Measurements from ENCODE around the gene BRICD5.
"Not testable (repeated sequence)": the region's sequence is repeated elsewhere in the genome, so short reads cannot be mapped to it uniquely, and the experiment has no call there.

The BRICD5 gene

DNA sequence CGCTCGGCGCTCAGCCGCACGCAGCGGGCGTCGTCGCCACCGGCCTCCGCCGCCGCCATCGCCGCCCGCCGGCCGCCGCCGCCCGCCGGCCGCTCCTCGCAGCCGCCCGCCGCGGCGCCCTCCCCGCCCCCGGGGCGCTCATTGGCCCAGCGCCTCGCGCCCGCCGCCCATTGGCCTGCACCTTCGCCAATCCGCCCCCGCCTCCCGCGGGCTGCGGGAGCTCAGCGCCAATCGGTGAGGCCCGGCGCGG lies 4.0 kb upstream of the BRICD5 start, which contains the start of gene PGP:
TSS of gene PGP (minus strand) at position 122 of the 250 bp plus-strand sequence. CDS start at position 59, 63 bp downstream.
- DNase-seq: no peak

DNA sequence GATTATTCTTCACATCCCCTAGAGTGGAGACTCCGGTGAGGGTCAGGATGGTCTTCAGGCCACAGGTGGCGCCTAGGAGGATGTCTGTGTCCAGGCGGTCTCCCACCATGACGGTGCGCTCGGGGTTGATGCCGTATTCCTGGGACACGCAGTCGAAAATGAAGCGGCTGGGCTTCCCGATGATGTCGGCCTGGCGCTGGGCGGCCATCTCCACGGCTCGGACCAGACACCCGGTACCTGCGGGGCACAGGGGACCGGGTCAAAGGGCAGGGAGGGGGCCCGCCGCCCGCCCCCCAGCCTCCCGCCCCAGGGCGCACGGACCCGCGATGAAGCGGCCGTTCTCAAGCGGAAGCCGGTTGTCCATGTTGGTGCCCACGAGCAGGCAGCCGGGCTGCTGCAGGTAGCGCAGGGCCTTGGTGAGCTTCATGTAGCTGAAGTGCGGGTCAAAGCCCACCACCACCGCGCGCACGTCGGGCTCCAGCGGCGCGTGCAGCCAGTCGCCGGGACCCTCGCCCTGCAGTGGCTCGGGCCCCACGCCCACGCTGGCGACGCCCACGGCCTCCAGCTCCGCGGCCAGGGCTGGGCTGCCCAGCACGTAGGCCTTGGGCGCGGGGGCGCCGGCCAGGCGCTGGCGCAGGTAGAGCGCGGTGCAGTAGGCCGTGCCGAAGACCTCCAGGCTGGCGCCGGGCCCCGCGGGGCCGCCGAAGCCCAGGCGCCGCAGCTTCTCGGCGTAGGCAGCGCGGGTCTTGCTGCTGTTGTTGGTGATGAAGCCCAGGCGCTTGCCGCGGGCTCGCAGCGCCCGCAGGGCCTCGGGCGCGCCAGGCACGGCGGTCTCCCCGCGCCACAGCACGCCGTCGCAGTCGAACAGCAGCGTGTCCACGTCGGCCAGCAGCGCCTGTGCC lies 3.4 kb upstream of the BRICD5 start:
- DNase-seq: no peak

DNA sequence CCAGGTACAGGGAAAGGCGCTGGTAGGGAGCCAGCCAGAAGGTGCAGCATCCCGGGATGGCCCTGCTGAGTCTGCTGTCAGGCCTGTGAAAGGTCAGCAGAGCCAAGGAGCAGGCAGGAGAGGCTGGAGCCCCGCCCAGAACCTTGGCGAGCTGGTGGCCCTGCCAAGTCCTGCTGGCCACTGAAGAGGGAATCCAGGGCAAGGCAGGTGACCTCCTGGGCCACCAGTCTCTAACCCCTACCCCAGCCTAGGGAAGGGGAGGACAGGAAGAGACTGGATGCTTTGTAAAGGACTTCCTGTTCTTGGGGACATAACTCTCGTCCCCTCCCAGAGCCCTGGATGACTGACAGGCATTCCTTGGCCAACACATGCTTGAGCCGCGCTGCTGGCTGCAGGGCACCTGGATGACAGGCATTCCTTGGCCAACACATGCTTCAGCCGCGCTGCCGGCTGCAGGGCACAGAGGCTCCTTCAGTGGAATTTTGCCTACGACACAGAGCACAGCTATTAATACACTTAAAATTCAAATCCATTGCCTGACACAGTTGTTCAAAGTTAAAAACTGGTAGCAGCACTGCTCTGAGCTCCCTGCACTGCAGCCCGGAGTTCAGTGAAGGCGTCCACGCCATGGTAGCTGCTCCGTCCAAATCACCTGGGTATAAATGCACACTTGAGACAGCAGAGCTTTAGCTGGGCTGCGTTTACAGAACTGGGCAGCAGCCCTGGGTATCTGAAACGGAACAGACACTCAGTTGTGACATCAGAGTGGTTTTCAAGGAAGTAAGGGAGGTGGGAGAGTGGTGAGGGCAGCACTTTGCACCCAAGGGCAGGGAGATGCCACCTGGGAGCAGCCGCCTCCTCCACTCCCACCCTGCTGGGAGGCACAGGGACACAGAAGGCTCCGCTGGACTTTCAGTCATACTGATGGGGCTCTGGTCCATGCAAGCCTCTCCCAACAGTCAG lies 2.0 kb upstream of the BRICD5 start:
- no peak for DNase-seq

DNA sequence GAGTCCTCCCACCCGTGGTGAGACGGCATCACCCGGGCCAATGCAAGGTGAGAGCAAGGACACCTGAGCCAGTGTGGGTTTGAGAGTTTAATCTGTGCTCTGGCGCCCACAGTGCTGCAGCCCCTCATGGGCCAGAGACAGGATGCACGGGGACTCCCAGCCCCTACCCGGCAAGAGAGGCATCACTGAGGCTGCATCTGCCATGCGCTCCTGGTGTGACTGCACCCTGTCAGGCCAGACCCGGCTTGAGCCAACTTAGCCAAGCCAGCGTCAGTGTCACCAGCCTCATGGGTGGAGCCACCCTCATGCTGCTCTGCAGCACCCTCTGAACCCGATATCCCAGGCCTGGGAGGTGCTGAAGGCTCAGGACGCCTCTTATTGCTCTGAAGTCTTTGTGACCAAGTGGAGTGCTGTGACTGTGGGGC lies 1.3 kb upstream of the BRICD5 start:
- DNase-seq: no peak

DNA sequence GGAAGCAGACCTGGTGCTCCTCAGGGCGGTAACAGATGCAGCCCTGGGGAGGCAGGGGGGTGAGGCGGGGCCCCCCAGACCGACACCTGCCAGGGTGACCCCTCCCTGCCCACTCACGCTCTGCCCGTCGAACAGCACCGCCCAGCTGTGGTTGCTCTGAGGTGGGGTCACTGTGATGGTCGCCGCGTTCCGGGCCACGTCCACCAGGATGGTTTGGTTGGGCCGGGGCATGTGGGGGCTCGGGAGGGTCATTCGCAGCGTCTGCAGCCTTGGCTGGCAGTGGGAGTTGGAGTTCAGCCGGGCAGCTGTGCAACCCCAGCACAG lies 692 bp downstream of the BRICD5 start:
- DNase-seq: no peak

DNA sequence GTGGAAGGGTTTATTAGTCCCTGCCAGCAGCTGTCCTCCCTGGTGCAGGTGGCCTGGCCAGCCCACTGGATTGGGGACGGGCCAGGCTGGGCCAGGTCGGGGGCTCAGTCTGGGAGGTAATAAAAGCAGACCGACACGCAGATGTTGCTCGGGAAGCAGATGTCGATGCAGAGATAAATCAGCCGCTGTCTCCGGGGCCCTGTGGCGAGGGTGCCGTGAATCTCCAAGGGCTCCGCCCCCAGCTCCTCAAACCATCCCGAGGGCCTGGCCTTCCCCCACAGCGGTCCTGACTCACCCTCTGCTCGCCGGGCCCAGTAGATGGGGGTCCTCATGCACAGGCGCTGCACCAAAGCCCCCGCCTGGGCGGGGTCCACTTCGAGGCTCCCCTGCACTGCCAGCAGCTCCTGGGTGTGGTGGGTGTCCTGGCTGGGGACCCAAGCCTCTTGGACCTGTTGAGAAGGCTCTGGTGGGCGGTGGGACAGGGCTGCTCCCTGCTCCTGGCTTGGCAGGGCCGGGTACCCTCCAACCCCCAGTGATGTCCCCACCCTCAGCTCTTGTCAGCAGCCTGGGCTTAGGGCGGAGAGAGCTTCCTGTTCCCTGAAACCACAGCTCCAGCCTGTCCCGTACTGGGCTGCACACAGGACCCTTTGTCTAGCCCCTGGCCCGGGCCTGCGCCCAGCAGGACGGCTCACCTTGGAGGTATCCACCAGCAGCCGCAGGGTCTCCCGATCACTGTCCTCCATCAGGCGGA lies 1.2 kb downstream of the BRICD5 start:
- no peak for DNase-seq

DNA sequence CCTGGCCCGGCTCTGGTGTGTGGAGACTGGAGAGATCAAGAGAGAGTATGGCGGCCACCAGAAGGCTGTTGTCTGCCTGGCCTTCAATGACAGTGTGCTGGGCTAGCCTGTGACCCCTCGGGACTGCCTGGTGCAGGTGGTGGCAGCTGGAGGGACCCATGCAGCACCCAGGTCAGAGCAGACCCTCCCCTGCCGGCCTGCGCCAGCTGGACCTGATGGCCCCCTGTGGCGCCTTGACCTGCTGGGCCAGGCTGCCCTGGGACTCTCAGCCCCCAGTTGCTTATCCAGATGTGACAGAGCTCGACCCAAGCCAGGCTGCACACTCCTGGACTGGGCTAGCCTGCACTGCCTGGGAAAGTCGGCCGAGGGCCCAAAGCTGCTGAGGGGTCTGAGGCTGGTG lies 1.9 kb downstream of the BRICD5 start:
- no peak for DNase-seq

DNA sequence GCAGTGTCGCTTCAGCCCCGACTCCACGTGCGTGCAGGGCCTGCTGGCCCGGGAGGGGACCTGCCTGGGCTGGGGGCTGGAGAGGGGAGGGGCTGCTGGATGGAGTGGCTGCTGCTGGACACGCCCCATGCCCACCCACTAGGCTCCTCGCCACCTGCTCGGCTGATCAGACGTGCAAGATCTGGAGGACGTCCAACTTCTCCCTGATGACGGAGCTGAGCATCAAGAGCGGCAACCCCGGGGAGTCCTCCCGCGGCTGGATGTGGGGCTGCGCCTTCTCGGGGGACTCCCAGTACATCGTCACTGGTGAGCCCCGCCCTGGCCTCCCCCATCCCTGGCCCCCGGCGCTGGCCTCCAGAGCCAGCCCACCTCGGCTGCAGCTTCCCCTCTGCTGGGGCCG lies 2.4 kb downstream of the BRICD5 start:
- DNase-seq: no peak

DNA sequence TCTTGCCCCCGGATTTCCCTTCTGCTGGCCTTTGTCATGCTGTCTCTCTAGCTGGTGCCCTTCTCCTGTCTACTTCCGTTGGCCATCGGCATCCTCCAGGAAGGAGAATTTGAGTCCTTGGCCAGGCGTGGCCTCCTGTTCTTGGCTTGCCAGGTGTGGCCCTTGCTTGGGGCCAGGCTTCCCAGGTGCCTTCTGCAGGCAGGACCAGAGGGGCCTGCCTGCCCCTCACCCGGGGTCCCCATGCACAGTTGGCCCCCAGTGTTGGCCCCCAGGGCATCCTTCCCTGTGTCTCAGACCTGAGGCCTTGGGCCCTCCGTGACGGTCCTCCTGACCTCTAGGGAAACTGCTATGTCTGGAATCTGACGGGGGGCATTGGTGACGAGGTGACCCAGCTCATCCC lies 2.8 kb downstream of the BRICD5 start:
- no peak for DNase-seq

DNA sequence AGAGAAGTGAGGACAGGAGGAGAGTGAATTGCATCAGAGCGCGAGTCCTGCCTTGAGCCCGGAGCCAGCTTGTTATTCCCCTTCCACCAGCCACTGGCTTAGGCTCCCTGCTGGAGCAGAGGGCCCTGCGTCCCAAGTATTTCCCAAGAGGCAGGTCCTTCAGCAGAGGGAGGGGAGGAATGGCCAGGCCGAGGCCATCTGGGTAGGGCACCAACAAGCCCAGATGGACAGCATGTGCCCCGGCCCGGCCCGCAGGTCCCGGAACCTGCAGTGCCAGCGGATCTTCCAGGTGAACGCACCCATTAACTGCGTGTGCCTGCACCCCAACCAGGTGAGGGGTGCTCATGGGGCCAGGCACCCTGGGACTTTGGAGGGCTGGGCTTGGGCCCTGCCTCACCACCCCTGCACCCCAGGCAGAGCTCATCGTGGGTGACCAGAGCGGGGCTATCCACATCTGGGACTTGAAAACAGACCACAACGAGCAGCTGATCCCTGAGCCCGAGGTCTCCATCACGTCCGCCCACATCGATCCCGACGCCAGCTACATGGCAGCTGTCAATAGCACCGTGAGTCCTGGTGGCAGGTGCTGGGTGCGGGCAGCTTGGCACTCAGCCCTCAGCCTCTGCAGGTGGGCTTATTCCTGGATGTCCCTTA lies 3.8 kb downstream of the BRICD5 start:
- no peak for DNase-seq

DNA sequence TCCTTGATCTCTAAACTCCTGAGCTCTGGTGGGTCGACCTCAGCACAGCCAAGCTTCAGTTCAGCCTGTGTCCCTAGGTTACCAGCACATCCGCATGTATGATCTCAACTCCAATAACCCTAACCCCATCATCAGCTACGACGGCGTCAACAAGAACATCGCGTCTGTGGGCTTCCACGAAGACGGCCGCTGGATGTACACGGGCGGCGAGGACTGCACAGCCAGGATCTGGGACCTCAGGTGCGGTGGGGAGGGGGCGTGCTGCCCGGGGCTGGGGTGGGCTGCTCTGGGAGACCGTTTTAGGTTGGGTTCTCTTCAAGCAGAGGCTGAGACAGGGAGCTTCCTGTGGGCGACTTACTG lies 4.3 kb downstream of the BRICD5 start:
- no peak for DNase-seq

DNA sequence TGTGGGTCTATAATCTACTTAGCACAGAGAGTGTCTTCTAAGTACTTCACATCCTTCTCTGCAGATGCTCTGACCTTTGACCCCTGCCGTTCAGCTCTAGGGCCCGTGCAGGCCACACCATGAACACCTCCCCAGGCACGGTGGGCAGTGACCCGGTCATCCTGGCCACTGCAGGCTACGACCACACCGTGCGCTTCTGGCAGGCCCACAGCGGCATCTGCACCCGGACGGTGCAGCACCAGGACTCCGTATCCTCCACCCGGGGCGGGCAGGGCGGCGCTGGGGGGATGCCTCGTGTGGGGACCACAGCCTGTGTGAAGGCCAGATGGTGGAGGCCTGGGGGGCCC lies 4.7 kb downstream of the BRICD5 start:
- DNase-seq: no peak

DNA sequence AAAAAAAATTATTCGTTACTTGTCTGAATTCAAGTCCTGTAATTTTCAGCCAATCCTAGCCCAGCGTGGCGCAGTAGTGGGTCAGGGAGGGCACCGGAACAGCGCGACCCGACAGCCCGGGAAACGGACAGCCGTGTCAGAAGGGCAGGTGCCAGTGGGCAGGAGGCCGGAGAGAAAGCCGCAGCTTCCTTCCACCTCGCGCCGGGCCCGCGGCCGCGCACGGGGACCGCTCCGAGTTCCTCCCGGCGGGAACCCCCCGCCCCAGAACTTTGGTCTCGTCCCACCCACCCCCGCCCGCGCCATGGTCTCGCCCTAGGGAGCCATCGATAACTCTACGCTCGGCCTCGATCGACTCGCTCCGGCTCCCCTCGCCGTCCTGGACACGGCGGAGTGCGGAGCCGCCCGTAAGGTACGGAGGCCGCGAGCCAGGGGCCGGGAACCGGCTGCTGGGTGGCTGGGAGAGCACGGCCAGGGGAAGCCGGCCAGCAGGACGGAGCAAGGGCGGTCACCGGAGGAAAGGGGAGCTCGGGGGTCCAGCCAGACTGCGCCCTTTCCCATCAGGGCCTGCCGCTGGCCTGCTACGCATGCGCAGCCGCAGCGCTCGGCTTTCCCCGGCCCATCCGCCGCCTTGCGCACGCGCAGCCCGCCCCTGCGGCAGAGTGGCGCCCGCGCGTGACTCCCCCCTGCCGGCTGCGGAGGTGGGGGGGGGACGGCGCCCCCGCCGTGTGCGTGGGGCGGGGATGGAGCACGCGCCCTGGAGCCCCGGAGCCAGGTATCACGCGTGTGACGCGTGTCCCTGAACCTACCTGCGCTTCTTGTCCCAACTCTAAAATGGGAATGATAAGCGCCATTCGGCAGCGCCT lies 5.3 kb downstream of the BRICD5 start, which contains the start of gene MLST8:
TSS of gene MLST8 (plus strand) at position 351 of the 863 bp plus-strand sequence. CDS start 632 bp downstream, outside the sequence.
- DNase-seq: peak; percentile 91 to 93

DNA sequence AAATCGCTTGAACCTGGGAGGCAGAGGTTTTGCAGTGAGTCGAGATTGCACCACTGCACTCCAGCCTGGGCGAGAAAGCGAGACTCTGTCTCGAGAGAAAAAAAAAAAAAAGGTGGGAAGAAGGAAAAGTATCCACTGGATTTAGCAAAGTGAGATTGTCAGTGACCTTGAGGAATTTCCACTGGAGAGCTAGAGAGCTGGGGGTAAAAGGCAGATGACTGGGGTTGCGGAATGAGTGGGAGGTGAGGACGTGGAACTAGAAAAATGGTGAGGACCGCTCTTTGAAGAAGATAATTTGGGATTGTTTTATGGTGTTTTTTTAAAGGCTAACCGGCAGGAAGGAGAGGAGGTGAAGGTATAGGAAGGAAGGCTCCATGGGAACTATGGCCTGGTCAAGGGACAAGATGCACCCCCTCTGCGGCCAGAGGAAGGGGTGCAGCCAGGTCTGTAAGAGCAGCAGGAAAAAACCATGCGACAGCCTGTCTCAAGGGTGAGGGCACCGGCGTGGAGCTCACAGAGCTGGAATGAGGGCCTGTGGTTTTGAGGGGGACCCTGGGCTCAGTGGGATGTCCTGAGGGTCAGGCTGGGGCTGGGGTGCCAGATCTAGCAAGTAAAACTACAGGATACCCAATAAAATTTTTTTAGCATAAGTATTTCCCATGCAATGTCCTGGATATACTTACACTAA lies 6.1 kb downstream of the BRICD5 start:
- DNase-seq: no peak

DNA sequence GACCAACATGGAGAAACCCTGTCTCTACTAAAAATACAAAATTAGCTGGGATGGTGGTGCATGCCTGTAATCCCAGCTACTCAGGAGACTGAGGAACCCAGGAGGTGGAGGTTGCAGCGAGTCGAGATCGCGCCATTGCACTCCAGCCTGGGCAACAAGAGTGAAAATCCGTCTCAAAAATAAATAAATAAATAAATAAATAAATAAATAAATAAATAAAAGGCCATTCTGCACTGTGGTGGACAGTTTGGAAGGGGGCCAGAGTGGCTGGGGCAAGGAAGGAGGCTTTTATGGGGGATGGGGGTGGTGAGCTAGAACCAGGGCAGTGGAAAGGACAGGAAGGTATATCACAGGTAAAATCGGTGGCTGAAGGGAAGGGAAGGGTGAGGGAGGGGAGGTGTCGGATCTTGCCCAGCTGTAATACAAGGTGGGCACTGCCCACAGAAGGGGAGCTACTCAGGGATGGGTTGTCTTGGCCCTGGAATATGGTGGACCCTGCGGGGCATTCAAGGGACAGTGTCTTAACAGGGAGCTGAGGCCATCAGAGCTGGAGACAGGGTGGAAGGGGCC lies 7.5 kb downstream of the BRICD5 start:
- not testable (repeated sequence) for DNase-seq

DNA sequence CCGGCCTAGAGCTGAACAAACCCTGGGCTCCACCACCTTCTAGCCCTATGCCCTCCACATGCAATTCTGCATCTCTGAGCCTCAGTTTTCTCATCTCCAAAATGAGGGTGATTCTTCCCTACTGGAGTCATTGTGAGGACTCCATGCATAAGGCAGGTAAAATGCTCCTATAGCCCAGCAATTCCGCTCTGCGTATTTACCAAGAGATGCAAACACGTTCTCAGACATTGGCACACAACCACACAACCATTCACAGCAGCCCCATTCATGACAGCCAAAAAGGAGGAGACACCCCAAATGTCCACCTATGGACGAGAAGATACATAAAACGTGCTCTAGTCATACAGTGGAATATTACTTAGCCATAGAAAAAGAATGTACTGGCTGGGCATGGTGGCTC lies 10.3 kb downstream of the BRICD5 start:
- no peak for DNase-seq

DNA sequence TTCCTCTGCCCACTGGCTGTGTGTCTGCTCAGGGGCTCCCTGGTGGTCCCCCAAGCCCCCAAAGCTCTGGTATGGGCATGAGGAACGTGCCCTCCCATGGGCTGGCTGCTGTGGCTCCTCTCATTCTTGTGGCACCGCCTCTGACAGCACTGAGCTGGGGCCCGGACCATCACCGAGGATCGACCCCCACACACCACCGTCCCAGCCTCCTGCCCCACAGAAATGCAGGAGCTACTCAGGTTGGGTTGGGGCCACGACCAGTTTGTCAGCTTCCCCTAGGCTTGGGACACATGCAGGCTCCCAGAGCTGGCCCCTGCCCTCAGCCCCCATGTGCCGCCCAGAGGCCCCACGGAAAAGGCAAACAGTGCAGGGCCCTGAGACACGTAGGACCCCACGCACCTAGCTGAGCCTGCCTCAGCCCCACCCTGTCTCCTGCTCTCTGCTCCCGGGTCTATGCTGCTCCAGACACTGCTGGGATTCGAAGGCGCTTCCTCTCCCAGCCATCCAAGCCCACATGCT lies 11.0 kb downstream of the BRICD5 start:
- no peak for DNase-seq

DNA sequence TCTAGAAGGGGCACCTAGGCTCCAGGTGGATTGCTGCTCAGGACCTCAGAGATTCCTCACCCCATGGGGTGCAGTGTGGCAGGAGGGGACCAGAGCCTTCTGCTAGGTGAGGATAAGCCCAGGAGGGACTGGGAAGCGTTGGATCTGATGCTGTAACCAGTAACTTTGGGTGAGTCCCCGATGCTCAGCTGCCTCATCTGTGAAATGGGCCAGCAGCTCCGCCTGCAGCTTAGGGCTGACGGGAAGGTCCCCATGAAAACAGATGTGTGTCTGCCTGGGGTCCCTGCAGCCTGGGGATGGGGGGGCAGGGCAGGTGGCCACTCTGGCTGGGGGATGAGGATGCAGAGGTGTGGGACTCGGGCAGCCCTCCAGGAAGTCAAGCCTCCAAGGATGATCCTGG lies 11.6 kb downstream of the BRICD5 start:
- no peak for DNase-seq

DNA sequence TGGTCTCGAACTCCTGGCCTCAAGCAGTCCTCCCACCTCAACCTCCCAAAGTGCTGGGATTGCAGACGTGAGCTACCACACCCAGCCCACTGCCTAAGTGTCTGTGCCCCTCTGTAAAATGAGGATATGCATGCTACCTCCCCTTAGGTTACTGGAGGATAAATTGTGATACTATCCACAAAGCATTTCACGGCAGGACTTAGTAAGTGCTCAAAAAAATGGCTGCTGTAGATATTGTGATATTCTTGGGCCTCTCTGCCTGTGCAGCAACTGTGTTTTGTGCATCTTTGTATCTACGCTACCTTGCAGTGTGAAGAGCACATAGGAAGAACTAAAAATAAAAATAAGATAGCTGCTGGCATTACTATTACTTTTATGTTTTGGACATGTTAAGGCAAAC lies 12.4 kb downstream of the BRICD5 start:
- no peak for DNase-seq

DNA sequence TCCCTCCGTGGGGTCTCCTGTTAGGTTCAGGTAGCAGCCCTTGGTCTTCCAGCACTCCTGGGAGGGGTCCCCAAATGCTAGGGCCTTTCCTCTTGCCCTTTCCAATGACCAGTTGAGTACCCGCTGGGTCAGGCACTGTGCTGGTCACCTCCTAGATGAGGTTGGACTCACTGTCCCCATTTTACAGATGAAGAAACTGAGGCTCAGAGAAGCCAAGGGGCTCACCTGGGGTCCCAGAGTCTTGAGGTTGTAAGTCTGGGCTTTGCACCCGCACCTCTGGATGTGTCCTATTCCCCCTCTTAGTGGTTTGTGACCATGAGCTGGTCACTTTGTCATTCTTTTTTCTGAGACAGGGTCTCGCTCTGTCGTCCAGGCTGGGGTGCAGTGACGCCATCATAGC lies 12.9 kb downstream of the BRICD5 start:
- DNase-seq: no peak

Measured in CD4-positive, alpha-beta T cell treated with Interleukin-1 beta for 1 hour (primary cell).